ENCODE results near the gene FRY.

The FRY gene

GRCh38 chr13:32278426-32278825, 246.9 kb downstream of the FRY start:
- no peaks in the 10 kb centered on the region for H4K20me1 ChIP-seq (ENCODE audit: insufficient read depth, low read length)
- no peak overlapping the region for H3K9ac ChIP-seq (ENCODE audit: low read length)
- no peak overlapping the region for H3K27ac ChIP-seq (ENCODE audit: low read length)
- H3K4me2 ChIP-seq (ENCODE audit: low read length) = no peak overlapping the region
- H2AFZ ChIP-seq (ENCODE audit: low read depth, low read length) = no peak overlapping the region
- H3K4me3 ChIP-seq (ENCODE audit: low read length) = no peak overlapping the region
- no peaks in the 10 kb centered on the region for H3K27me3 ChIP-seq (ENCODE audit: low read depth, low read length)
- H3K4me1 ChIP-seq (ENCODE audit: low read length) = peaks cover 3% of the 10 kb centered on the region
- H3K9me3 ChIP-seq (ENCODE audit: insufficient read depth, low read length) = no peaks in the 10 kb centered on the region
- H3K36me3 ChIP-seq (replicated peaks; ENCODE audit: low read depth, low read length) = no peaks in the 10 kb centered on the region
- TF ChIP-seq, protein P1, sequence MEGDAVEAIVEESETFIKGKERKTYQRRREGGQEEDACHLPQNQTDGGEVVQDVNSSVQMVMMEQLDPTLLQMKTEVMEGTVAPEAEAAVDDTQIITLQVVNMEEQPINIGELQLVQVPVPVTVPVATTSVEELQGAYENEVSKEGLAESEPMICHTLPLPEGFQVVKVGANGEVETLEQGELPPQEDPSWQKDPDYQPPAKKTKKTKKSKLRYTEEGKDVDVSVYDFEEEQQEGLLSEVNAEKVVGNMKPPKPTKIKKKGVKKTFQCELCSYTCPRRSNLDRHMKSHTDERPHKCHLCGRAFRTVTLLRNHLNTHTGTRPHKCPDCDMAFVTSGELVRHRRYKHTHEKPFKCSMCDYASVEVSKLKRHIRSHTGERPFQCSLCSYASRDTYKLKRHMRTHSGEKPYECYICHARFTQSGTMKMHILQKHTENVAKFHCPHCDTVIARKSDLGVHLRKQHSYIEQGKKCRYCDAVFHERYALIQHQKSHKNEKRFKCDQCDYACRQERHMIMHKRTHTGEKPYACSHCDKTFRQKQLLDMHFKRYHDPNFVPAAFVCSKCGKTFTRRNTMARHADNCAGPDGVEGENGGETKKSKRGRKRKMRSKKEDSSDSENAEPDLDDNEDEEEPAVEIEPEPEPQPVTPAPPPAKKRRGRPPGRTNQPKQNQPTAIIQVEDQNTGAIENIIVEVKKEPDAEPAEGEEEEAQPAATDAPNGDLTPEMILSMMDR (IDR thresholded peaks at IDR 0.05; ENCODE audit: low read depth, low read length) = no peak
- no peak for TF ChIP-seq EZH2phosphoT487 (IDR thresholded peaks at IDR 0.05; ENCODE audit: low read depth)
- H3K79me2 ChIP-seq (ENCODE audit: low read length) = no peaks in the 10 kb centered on the region

DNA sequence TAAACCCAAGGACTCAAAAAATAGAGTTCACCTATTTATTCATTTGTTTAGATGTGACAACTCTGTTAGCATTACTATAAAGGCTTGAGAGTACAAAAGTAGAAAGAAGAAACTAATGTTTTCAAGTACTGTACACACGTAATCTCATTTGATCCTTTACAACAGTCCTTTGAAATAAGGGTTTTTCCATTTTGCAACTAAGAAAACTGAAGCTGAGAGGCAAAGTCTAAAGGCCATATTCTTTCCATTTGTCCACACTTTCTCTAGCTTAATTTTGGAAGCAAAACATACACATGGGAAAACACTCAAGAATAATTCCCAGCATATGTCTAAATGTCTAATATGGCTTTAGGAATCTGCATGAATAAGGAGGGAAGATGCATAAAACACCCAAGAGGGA, 249.5 kb downstream of the FRY start:
- no peaks in the 10 kb centered on the region for H3K36me3 ChIP-seq (replicated peaks; ENCODE audit: low read depth, low read length)
- H4K20me1 ChIP-seq (ENCODE audit: insufficient read depth, low read length) = no peaks in the 10 kb centered on the region
- no peak overlapping the region for H3K27ac ChIP-seq (ENCODE audit: low read length)
- TF ChIP-seq EZH2phosphoT487 (IDR thresholded peaks at IDR 0.05; ENCODE audit: low read depth) = no peak
- TF ChIP-seq, protein P1 (IDR thresholded peaks at IDR 0.05; ENCODE audit: low read depth, low read length) = no peak
- no peak overlapping the region for H3K4me2 ChIP-seq (ENCODE audit: low read length)
- no peaks in the 10 kb centered on the region for H3K27me3 ChIP-seq (ENCODE audit: low read depth, low read length)
- no peak overlapping the region for H3K9ac ChIP-seq (ENCODE audit: low read length)
- H3K4me1 ChIP-seq (ENCODE audit: low read length) = peaks cover 3% of the 10 kb centered on the region
- H2AFZ ChIP-seq (ENCODE audit: low read depth, low read length) = no peak overlapping the region
- H3K9me3 ChIP-seq (ENCODE audit: insufficient read depth, low read length) = no peaks in the 10 kb centered on the region
- H3K79me2 ChIP-seq (ENCODE audit: low read length) = no peaks in the 10 kb centered on the region
- no peak overlapping the region for H3K4me3 ChIP-seq (ENCODE audit: low read length)

GRCh38 chr13:32282096-32282711, 250.6 kb downstream of the FRY start:
- Histone ChIP-seq H3K27me3 (ENCODE audit: low read depth, low read length) (no peaks in the 10 kb centered on the region), H3K4me1 (ENCODE audit: low read length) (peaks cover 3% of the 10 kb centered on the region), H2AFZ (ENCODE audit: low read depth, low read length) (no peak overlapping the region), H3K4me3 (ENCODE audit: low read length) (no peak overlapping the region), H3K9me3 (ENCODE audit: insufficient read depth, low read length) (no peaks in the 10 kb centered on the region), H3K4me2 (ENCODE audit: low read length) (no peak overlapping the region), H3K79me2 (ENCODE audit: low read length) (no peaks in the 10 kb centered on the region), H3K36me3 (replicated peaks; ENCODE audit: low read depth, low read length) (no peaks in the 10 kb centered on the region), H3K27ac (ENCODE audit: low read length) (no peak overlapping the region), H4K20me1 (ENCODE audit: insufficient read depth, low read length) (no peaks in the 10 kb centered on the region), H3K9ac (ENCODE audit: low read length) (no peak overlapping the region)
- TF ChIP-seq, protein P1 (IDR thresholded peaks at IDR 0.05; ENCODE audit: low read depth, low read length) = no peak
- no peak for TF ChIP-seq EZH2phosphoT487 (IDR thresholded peaks at IDR 0.05; ENCODE audit: low read depth)

GRCh38 chr13:32284927-32285632, 253.5 kb downstream of the FRY start:
- H3K79me2 ChIP-seq (ENCODE audit: low read length) = no peaks in the 10 kb centered on the region
- no peak overlapping the region for H3K27ac ChIP-seq (ENCODE audit: low read length)
- H3K4me1 ChIP-seq (ENCODE audit: low read length) = no peaks in the 10 kb centered on the region
- no peaks in the 10 kb centered on the region for H3K27me3 ChIP-seq (ENCODE audit: low read depth, low read length)
- TF ChIP-seq, protein P1 (IDR thresholded peaks at IDR 0.05; ENCODE audit: low read depth, low read length) = no peak
- H2AFZ ChIP-seq (ENCODE audit: low read depth, low read length) = no peak overlapping the region
- H3K9ac ChIP-seq (ENCODE audit: low read length) = no peak overlapping the region
- H3K36me3 ChIP-seq (replicated peaks; ENCODE audit: low read depth, low read length) = no peaks in the 10 kb centered on the region
- no peak overlapping the region for H3K4me2 ChIP-seq (ENCODE audit: low read length)
- H4K20me1 ChIP-seq (ENCODE audit: insufficient read depth, low read length) = no peaks in the 10 kb centered on the region
- H3K4me3 ChIP-seq (ENCODE audit: low read length) = no peak overlapping the region
- no peaks in the 10 kb centered on the region for H3K9me3 ChIP-seq (ENCODE audit: insufficient read depth, low read length)
